GM20000 (cell line): ENCODE data around the gene TCF12.
"Not testable (repeated sequence)": the region's sequence is repeated elsewhere in the genome, so short reads cannot be mapped to it uniquely, and the experiment has no call there.

Source experiments
- DNase-seq: peaks from one replicate; pipeline ENCODE4 v3.0.0; 2012; ENCODE audit warnings: low spot score
- TF ChIP-seq, protein P1 (sequence below): IDR thresholded peaks from 2 replicates; pipeline ENCODE4 v1.5.1; 2012; ENCODE audit warnings: mild to moderate bottlenecking, control low read depth; ENCODE audit errors: extremely low read depth, missing control alignments

Gene TCF12

DNA sequence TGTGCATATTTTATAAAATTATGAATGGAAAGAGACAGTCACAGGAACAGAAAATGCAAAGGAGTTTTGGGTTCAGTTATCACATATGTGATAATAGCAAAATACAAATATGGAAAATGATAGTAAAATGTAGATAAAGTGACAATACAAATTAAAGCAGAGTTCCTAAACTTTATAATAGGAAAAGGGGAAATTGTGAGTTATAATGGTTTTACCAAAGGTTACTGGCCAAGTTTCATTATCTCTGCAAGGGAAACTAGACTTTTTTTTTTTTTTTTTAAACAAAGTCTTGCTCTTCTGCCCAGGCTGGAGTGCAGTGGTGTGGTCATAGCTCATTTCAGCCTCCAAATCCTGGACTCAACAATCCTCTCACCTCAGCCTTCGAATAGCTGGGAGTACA, 229.2 kb downstream of the TCF12 start:
- no peak for DNase-seq
- TF ChIP-seq, protein P1, sequence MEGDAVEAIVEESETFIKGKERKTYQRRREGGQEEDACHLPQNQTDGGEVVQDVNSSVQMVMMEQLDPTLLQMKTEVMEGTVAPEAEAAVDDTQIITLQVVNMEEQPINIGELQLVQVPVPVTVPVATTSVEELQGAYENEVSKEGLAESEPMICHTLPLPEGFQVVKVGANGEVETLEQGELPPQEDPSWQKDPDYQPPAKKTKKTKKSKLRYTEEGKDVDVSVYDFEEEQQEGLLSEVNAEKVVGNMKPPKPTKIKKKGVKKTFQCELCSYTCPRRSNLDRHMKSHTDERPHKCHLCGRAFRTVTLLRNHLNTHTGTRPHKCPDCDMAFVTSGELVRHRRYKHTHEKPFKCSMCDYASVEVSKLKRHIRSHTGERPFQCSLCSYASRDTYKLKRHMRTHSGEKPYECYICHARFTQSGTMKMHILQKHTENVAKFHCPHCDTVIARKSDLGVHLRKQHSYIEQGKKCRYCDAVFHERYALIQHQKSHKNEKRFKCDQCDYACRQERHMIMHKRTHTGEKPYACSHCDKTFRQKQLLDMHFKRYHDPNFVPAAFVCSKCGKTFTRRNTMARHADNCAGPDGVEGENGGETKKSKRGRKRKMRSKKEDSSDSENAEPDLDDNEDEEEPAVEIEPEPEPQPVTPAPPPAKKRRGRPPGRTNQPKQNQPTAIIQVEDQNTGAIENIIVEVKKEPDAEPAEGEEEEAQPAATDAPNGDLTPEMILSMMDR, result no peak

DNA sequence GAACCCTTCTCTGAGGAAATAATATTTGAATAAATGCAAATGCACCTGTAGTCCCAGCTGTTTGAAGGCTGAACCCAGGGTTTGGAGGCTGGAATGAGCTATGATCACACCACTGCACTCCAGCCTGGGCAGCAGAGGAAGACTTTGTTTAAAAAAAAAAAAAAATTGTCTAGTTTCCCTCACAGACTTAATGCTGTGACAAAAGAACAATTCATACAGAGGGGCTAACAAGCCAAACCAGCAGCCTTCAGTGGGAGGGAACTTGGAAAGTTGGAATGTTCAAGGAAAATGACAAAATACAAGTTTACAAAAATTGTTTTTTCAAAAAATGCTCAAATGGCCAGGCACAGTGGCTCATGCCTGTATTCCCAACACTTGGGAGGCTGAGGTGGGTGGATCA, 229.8 kb downstream of the TCF12 start:
- no peak for DNase-seq
- TF ChIP-seq, protein P1, result no peak

DNA sequence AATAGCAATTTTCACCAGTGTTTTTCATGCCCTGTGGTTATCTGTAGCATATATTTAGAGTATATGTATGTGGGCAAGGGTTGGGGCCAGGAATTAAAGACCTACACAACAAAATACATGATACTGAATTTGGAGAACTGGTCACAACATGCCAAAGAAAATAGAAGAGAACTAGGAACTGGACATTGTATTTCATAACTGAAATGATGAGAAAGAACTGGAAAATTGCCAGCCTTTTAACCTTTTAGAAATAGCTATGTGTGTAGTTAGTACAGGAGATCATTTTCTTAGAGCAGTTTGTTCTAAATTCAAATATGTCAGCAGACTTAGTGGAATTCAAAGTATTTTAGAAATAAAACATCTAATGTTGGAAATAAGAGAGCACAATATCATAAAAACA, 230.8 kb downstream of the TCF12 start:
- TF ChIP-seq, protein P1, result no peak
- no peak for DNase-seq

DNA sequence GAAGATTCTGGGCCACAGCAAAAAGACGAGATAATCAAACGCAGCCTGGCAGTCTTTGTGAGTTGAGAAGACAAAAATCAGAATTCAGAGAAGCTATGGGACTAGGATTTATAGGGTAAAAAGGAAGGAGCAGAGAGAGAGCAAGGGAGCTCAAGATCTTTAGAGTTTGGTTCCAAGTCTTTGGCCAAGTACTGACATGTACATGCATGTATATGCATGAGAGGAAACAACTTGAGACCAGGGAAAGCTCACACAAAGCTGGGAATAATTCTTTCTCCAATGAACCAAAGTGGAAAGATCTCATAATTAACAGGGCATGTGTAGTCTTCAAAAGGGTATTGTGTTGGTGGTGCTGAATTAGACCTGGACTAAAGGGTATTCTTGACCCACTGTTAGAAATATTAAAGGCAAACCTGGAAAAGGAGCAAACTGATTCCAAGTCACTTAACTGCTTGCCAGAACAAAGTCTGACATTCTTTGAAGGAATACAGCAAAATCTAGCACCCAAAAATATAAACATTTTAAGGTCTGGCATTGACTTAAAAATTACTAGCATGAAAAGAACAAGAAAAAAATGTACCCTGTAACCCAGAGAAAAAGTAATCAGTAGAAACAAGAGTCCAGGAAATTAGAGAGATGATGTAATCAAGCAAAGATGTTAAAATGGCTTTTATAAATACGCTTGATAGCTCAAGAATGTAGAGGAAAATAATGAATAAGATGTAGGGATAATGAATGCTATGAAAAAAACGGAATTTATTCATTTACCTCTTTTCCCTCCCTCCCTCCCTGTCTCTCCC, 231.8 kb downstream of the TCF12 start:
- TF ChIP-seq, protein P1, result no peak
- no peak for DNase-seq

DNA sequence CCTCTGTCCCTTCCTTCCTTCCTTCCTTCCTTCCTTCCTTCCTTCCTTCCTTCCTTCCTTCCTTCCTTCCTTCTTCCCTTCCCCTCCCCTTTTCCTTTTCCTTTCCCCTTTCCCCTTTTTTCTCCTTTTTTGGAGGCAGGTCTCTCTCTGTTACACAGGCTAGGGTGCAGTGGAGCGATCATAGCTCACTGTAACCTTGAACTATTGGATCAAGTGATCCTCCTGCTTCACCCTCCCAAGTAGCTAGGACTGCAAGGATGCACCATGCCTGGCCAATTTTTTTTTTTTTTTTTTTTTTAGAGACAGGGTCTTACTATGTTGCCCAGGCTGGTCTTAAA, 232.4 kb downstream of the TCF12 start:
- not testable (repeated sequence) for DNase-seq

DNA sequence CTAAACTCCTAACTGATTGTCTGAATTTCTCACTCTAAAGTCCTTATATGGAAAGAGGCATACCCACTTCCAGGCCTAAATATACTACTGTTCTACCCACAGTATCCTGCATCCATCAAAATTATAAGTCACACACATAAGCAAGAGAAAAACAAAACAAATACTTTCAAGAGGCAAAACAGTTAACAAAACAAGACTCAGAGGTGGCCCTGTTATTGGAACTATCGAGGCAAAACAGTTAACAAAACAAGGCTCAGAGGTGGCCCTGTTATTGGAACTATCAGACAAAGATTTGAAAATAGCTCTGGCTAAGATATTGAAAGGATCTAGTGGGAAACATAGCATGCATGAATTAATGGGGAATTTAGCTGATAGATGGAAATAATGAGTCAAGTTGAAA, 233.7 kb downstream of the TCF12 start:
- DNase-seq, result no peak

DNA sequence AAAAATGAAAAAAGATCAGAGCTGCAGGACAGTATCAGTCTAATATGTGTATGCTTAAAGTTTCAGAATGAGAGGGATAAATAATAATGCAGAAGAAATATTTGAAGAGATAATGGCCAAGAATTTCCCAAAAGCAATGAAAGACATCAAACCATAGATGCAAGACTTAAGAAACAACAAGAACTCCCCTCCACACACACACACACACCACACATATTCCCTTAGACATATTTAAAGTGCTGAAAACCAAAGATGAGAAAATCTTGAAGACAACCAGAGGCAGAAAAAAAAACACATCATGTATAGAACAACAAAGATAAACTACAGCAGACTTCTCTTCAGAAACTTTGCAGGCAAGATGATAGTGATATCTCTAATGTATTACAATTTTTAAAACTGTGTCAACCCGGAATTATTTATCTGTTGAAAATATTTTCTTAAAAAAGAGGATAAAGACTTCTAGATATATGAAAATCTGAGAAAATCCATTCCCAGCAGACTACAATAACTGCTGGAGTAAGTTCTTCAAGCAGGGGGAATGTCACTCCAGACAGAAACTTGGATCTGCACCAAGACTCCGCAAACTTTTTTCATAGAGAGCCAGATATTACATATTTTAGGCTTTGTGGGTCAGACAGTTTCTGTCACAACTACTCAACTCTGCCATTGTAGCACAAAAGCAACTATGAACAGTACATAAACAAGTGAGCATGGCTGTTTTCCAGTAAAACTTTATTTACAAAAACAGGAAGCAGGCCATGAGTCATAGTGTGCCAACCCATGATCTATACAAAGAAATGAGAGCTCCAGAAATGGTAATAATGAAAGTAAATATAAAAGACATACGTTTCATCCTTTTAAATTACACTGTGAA, 234.5 kb downstream of the TCF12 start:
- TF ChIP-seq, protein P1, result no peak
- DNase-seq, result peak; percentile 6

More for the DNA sequence above, 233.7 kb downstream of the TCF12 start:
- TF ChIP-seq, protein P1, result no peak
